Suprapubic skin (tissue), 4 donors: ENCODE results near the gene ANKFN1. TPM values are rescaled to one million over a fixed set of nuclear protein-coding genes. Genes with fewer than 3 reads are reported as not detected.

Experiments used
- DNase-seq, 2 donors: peaks; one replicate each; pipeline ENCODE4 v3.0.0-alpha.2; 2019; ENCODE audit warnings: low spot score in 2 of 2
- H3K27ac ChIP-seq: fragments of 200-600 bp; sonication (generic); one replicate; pipeline ENCODE4 v1.5.1; 2019
- H3K27me3 ChIP-seq: fragments of 200-600 bp; sonication (generic); one replicate; pipeline ENCODE4 v1.5.1; 2019
- H3K36me3 ChIP-seq: fragments of 200-600 bp; sonication (generic); one replicate; pipeline ENCODE4 v1.5.1; 2019
- H3K4me1 ChIP-seq: fragments of 200-600 bp; sonication (generic); one replicate; pipeline ENCODE4 v1.5.1; 2019
- H3K4me3 ChIP-seq: fragments of 200-600 bp; sonication (generic); one replicate; pipeline ENCODE4 v1.5.1; 2019; ENCODE audit warnings: mild to moderate bottlenecking
- H3K9me3 ChIP-seq: fragments of 200-600 bp; sonication (generic); one replicate; pipeline ENCODE4 v1.5.1; 2019
- EP300 ChIP-seq: sonication (generic); formaldehyde crosslinking; IDR thresholded peaks from one replicate; pipeline ENCODE4 v1.6.1; 2017; ENCODE audit warnings: antibody characterized with exemption
- POLR2A ChIP-seq, 2 donors: fragments of 450-650 bp; IDR thresholded peaks; one replicate each; pipeline ENCODE4 v1.6.1; 2017; ENCODE audit warnings: antibody characterized with exemption in 2 of 2, mild to moderate bottlenecking in 2 of 2, moderate library complexity in 2 of 2
- POLR2AphosphoS5 ChIP-seq, 3 donors: sonication (generic); formaldehyde crosslinking; IDR thresholded peaks; one replicate each; pipeline ENCODE4 v1.6.1; 2017; ENCODE audit warnings: antibody characterized with exemption in 3 of 3
- WGBS: methylation state at CpG from one replicate; pipeline ENCODE4 v1.1.5; 2018; 5-methylcytosine and 5-hydroxymethylcytosine counted together
- total RNA-seq, 4 donors: library from RNA; depleted of rRNA; stranded (reverse); fragments of >200 nt; gene quantifications; one replicate each; pipeline ENCODE4 v1.1.0, GENCODE V29; 2016
- TF ChIP-seq, protein P1 (sequence below), 2 donors: fragments of 200-600 bp in 1 of 2; fragments of 450-650 bp in 1 of 2; sonication (generic) in 1 of 2; IDR thresholded peaks; one replicate each; pipeline ENCODE4 v1.5.1; 2016 to 2019; ENCODE audit warnings: antibody characterized with exemption in 2 of 2, mild to moderate bottlenecking in 1 of 2, moderate library complexity in 1 of 2

The ANKFN1 gene
- total RNA-seq, 4 donors from 2014 or later, result 0.81 to 3.1 (median 1.7) TPM

DNA sequence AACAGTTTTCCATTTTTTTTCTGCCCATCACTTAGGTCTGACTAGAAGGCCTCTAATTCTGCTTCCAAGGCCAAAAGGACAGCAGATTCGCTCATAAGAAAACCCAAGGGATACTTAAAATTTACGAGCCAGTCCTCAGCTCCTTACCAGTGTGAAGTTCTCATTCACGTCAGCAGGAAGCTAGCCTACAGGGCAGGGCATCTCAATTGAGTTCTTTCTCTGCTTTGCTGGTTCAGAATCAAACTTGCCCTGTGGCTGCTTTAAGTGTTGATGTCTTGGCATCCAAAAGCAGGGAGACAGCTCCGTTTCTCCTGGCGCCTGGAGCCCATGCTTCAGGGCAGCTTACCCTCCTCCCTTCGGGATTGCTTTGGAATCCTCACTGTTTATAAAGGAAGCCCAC lies 136.0 kb downstream of the ANKFN1 start:
- 44% methylated on average over 6 of the region's 6 CpGs for WGBS
- peaks cover 11% of the 10 kb centered on the region for H3K4me1 ChIP-seq
- TF ChIP-seq, protein P1, sequence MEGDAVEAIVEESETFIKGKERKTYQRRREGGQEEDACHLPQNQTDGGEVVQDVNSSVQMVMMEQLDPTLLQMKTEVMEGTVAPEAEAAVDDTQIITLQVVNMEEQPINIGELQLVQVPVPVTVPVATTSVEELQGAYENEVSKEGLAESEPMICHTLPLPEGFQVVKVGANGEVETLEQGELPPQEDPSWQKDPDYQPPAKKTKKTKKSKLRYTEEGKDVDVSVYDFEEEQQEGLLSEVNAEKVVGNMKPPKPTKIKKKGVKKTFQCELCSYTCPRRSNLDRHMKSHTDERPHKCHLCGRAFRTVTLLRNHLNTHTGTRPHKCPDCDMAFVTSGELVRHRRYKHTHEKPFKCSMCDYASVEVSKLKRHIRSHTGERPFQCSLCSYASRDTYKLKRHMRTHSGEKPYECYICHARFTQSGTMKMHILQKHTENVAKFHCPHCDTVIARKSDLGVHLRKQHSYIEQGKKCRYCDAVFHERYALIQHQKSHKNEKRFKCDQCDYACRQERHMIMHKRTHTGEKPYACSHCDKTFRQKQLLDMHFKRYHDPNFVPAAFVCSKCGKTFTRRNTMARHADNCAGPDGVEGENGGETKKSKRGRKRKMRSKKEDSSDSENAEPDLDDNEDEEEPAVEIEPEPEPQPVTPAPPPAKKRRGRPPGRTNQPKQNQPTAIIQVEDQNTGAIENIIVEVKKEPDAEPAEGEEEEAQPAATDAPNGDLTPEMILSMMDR (IDR thresholded peaks at IDR 0.05), result no peak
- TF ChIP-seq POLR2A (IDR thresholded peaks at IDR 0.05) (no peak), POLR2AphosphoS5 (IDR thresholded peaks at IDR 0.05) (no peak)
- no peaks in the 10 kb centered on the region for H3K36me3 ChIP-seq
- no peaks in the 10 kb centered on the region for H3K9me3 ChIP-seq
- DNase-seq, result no peak
- H3K27ac ChIP-seq, result no peak overlapping the region
- no peaks in the 10 kb centered on the region for H3K27me3 ChIP-seq
- H3K4me3 ChIP-seq, result no peak overlapping the region

DNA sequence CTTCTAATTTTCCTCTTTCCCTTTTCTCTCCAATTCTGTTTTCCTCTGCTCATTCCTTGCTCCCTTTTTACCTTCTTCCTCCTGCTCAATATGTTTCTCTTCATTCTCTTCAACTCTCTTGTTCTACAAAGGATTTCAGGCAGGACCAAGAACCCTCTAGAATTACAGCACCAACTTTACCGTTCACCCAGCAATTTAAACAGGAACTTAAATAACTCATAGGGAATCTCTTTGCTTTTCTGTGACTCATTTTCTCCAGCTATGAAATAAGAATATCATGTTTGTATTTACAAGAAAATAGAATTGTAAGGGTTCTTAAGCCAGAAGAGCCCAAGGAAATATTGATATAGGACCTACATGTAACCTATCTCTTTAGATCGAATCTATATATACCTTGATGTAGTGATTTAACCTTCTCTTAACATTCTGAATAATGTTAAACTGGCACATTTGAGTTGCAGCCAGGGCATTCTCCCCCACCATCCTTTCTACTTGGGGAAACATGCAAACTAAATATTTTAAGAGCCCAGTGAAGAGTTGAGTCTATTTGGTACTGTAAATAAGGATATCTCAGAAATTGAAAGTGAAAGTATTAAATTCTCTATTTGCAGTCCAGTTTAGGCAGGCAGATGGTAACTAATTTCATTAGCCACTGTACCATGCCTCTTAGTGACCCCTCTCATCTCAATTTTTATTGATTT lies 137.0 kb downstream of the ANKFN1 start:
- Histone ChIP-seq H3K4me3 (no peak overlapping the region), H3K9me3 (no peaks in the 10 kb centered on the region), H3K27me3 (no peaks in the 10 kb centered on the region), H3K36me3 (no peaks in the 10 kb centered on the region), H3K4me1 (peaks cover 11% of the 10 kb centered on the region), H3K27ac (no peak overlapping the region)
- 85% methylated on average over 2 of the region's 2 CpGs for WGBS
- no peak for DNase-seq
- TF ChIP-seq EP300, result no peak
- TF ChIP-seq POLR2AphosphoS5 (IDR thresholded peaks at IDR 0.05), result no peak
- TF ChIP-seq, protein P1 (IDR thresholded peaks at IDR 0.05), result no peak

DNA sequence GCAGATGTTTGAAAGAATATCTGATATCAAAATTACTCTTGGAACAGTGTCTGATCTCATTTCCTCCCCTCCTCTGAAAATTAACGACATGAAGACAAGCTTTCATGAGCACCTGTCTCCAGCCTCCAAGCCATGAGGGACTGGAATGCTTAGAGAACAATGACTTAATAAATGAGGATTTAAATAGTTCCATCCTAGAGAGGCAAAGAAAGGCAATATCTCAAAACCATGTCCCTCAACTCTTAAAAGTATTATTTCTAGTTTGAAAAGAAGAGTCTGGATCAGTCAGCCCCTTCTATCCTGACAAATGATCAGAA lies 137.5 kb downstream of the ANKFN1 start:
- H3K4me1 ChIP-seq, result peaks cover 11% of the 10 kb centered on the region
- H3K36me3 ChIP-seq, result no peaks in the 10 kb centered on the region
- H3K4me3 ChIP-seq, result no peak overlapping the region
- no peak for TF ChIP-seq EP300
- no peak overlapping the region for H3K27ac ChIP-seq
- no peak for DNase-seq
- H3K27me3 ChIP-seq, result no peaks in the 10 kb centered on the region
- H3K9me3 ChIP-seq, result no peaks in the 10 kb centered on the region
- WGBS, result 15% methylated on average over 1 of the region's 1 CpG

DNA sequence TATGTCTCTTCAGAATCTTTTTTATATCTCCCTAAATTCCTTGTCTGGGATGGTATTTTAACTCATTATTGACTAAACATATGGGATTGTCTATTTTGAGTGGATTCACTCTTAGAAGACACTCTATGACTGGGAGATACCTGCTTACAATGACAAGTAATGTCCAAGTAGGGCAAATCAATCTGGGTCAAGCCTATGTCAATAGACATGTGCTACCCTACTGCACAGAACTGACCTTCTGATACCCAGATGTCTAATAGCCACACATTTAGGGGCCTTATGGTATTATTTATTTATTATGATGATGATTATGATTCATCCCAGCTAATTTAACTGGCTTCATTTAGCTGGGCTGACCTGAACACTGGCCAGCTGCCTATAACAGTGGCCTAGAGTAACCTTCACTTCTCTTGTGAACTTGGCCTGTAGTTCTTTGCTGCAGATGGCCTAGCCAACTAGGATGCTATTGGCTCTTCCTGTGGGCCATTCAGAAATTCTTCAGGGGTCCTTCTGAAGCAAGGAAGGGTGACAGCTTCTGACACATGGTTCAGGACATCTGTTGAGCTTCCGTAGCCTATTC lies 138.0 kb downstream of the ANKFN1 start:
- no peak for DNase-seq
- Histone ChIP-seq H3K4me3 (no peak overlapping the region), H3K36me3 (no peaks in the 10 kb centered on the region), H3K4me1 (peaks cover 11% of the 10 kb centered on the region), H3K27ac (no peak overlapping the region), H3K27me3 (no peaks in the 10 kb centered on the region), H3K9me3 (no peaks in the 10 kb centered on the region)
- 78% methylated on average over 1 of the region's 1 CpG for WGBS
- TF ChIP-seq, protein P1 (IDR thresholded peaks at IDR 0.05), result no peak
- TF ChIP-seq EP300, result no peak
- TF ChIP-seq POLR2A (IDR thresholded peaks at IDR 0.05), result no peak
- no peak for TF ChIP-seq POLR2AphosphoS5 (IDR thresholded peaks at IDR 0.05)

DNA sequence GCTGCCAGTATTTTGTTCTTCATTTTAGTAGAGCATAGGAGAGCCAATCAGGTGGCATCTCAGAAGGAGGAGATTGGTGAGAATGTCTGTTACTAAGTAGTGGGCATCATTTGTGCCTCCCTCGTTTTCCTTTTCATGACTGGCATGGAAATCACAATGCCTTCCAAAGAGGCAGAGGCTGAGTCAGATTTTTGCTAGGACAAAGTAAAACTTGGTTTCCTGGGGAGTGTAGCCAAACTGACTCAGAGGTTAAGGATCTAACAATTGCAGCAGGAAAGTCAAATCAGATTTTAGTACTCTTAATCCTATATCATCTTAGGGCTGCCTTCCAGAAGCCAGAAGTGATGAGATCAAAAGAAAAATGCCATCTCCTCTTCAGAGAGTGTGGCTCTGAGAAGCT lies 138.7 kb downstream of the ANKFN1 start:
- DNase-seq, result no peak
- H3K4me3 ChIP-seq, result no peak overlapping the region
- no peaks in the 10 kb centered on the region for H3K9me3 ChIP-seq
- no peaks in the 10 kb centered on the region for H3K27me3 ChIP-seq
- 18% methylated on average over 1 of the region's 1 CpG for WGBS
- H3K36me3 ChIP-seq, result no peaks in the 10 kb centered on the region
- peaks cover 11% of the 10 kb centered on the region for H3K4me1 ChIP-seq
- TF ChIP-seq POLR2AphosphoS5 (IDR thresholded peaks at IDR 0.05), result no peak
- no peak for TF ChIP-seq EP300
- TF ChIP-seq POLR2A (IDR thresholded peaks at IDR 0.05), result no peak
- TF ChIP-seq, protein P1 (IDR thresholded peaks at IDR 0.05), result no peak
- H3K27ac ChIP-seq, result no peak overlapping the region

DNA sequence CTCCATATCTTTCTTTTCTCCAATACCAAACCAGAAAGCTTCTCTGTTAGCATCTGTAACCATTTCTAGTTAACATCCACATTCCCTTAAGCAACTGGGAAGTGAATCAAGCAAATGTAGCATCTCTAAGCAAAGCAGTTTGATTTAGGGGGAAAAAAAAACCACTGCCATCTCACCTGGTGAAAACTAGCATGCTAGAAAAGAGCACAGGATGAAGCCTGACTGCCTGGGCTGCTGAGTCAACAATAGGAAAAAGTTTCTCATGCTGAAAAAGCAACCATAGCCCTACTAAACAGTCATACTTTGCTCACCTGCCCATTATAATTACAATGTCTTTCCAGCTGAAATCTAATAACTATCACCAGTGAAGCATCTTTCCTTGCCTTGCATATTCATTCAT lies 139.3 kb downstream of the ANKFN1 start:
- Histone ChIP-seq H3K27ac (no peak overlapping the region), H3K4me1 (peaks cover 11% of the 10 kb centered on the region), H3K27me3 (no peaks in the 10 kb centered on the region), H3K4me3 (no peak overlapping the region), H3K36me3 (no peaks in the 10 kb centered on the region), H3K9me3 (no peaks in the 10 kb centered on the region)
- no peak for DNase-seq
- TF ChIP-seq POLR2A (IDR thresholded peaks at IDR 0.05) (no peak), POLR2AphosphoS5 (IDR thresholded peaks at IDR 0.05) (no peak), EP300 (no peak)
- TF ChIP-seq, protein P1 (IDR thresholded peaks at IDR 0.05), result no peak
